HG03571 (cell line): Measurements from ENCODE around the gene HDHD2.

Source experiments
- ATAC-seq: cut with Tn5 transposase; IDR thresholded peaks from one replicate; pipeline ENCODE4 v1.9.1; 2021; ENCODE audit not compliant: unreplicated experiment

The HDHD2 gene

DNA sequence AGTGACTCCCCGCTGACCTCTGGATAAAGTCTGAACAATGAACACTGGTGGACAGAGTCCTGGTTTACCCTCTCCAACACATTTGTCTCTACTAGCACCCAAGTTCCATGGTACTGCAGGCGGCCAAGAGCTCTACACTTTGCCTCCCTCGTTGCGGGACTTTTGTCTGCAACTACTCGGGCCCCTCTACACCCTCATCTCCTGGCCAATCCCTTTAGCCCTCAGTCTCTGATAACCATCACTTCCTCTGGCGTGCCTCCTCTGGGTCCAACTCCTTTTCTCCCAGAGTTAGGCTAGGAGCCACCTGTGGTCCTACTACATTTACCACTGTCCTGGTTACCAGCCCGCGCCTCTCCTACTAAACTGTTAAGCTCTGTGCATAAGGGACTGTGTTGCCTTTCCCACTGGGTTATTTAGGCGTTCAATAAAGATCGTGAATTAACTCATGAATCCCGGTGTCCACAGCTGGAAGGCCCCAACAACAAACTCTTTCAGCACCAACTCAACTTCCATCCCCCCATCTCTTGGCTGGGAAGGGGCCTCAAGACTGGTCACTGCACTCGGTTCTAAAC is 757 bp downstream of the HDHD2 start:
- no peak for ATAC-seq

DNA sequence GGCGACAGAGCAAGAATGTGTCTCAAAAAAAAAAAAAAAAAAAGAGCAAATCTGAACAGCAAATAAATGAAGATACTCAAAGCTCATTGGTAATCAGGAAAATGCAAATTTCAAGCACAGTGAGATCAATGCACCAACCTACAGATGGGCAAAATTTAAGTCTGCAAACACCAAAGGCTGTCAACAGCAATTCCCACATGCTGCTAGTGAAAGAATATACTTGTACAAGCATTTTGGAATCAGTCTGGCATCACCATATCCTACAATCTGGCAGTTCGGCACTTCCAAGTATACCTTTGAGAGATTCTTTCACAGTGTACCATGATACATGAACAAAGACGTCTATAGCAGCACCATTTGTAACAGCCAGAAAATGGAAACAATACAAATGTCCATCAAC is 4.1 kb downstream of the HDHD2 start:
- ATAC-seq: no peak

DNA sequence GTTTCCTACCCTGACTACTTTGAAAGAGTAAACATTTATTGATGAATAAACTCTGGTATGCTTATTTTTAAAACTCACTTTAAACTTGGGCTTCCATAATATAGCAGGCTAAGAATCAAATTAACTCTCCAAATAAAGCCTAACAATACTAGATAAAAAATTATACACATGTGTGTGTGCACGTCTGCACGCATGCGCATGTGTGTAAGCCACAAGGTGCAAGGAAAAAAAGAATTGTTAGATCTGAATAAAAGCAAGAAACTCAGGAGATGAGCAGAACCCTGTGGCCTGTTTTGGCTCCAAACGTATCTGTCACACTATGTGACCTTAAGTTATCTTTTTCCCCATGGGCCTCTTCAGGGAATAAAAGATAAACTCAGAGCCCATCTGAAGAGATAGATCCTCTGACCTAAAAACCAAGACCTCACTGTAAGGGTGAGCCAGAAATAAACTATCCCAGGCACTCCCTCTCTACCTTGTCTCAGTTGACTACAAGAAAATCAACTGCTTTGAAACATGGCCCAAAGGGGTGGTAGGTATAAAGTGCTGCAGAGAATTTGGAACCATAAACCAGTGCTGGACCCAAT is 6.3 kb downstream of the HDHD2 start:
- ATAC-seq: no peak

DNA sequence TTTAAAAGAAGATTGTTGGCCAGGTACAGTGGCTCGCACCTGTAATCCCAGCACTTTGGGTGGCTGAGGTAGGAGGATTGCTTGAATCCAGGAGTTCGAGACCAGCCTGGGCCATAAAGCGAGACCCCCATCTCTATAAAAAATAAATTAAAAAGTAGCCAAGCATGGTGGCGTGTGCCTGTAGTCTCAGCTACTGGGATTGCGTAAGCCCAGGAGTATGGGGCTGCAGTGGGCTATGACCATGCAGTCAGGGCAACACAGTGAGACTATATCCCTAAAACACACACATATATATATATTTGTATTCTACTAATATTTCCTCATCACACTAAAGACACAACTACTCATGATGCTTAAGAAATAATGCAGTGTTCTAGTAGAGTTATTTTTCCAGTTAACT is 7.1 kb downstream of the HDHD2 start:
- ATAC-seq: no peak

DNA sequence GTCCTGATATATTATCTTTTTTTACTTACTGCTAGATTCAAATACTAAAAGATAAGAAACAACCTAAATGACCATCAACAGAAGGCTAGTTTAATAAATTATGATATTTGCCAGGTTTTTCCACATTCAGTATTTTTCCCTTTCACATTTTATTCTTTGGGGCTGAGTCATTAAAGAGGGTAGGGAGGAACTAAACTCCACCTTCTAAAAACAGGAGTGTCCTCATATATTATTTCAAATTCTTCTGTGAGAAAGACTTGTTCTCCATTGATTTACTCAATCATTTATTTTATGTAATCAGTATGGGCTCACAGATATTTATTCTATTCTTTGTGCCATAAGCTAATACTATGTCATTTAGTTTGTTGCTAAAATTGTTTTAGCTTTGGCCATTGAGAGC is 9.0 kb downstream of the HDHD2 start:
- ATAC-seq: no peak

DNA sequence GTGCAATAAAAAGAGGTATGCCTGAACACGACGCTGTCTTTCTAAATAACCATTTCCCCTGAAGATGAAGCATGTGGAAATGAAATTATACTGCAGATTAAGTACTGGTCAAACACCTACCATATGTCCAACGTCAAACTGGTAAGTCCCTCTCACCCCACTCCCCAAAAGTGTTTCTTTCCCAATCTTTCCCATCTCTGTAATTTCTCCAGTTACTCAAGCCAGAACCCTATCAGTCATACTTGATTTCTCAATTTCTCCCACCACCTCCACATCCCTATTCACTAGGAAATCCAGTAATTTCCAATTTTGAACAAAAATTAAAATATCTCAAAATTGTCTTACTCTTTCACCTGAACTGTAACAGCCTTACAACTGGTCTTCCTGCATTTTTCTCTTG is 29.2 kb downstream of the HDHD2 start:
- no peak for ATAC-seq

DNA sequence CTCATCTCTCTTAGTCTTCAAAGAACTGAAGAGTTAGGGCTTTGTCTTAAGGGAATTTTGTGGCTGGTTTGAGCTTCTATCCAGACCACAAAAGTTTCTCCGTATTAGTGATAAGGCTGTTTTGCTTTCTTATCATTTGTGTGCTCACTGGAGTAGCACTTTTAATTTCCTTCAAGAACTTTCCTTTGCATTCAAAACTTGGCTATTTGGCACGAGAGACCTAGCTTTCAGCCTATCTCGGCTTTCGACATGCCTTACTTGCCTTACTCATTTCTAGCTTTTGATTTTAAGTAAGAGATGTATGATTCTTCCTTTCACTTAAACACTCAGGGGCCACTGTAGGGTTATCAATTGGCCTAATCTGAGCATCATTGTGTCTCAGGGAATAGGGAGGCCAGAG is 29.9 kb downstream of the HDHD2 start:
- peak; percentile 92 for ATAC-seq

DNA sequence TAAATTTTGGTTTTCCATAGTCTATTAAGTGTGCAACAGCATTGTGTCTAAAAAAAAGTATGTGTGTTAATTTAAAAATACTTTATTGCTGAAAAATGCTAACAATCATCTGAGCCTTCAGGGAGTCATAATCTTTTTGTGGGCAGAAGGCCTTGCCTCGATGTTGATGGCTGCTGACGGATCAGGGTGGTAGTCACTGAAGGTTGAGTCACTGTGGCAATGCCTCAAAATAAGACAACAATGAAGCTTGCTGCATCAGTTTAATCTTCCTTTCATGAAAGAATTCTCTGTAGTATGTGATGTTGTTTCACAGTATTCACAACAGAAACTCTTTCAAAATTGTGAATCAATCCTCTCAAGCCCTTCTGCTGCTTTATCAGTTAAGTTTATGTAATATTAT is 31.3 kb downstream of the HDHD2 start:
- no peak for ATAC-seq

DNA sequence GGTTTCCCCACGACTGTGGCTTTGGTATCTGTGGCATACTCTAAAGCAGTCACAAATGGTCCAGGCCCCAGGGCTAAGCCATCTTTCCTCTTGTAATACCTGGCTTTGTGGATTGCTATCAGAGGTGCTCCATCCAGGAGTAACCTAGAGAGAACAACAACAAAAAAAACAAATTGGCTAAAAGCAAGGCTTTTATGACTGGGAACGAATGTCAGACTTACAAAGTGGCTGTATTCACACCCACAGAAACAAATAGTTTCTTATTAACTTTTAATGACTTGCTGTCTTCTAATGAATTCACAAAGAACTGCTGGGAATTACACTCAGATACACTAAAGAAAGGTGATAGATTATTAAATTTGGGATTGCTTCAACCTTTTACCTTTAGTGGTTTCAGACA is 35.1 kb downstream of the HDHD2 start:
- ATAC-seq: no peak

DNA sequence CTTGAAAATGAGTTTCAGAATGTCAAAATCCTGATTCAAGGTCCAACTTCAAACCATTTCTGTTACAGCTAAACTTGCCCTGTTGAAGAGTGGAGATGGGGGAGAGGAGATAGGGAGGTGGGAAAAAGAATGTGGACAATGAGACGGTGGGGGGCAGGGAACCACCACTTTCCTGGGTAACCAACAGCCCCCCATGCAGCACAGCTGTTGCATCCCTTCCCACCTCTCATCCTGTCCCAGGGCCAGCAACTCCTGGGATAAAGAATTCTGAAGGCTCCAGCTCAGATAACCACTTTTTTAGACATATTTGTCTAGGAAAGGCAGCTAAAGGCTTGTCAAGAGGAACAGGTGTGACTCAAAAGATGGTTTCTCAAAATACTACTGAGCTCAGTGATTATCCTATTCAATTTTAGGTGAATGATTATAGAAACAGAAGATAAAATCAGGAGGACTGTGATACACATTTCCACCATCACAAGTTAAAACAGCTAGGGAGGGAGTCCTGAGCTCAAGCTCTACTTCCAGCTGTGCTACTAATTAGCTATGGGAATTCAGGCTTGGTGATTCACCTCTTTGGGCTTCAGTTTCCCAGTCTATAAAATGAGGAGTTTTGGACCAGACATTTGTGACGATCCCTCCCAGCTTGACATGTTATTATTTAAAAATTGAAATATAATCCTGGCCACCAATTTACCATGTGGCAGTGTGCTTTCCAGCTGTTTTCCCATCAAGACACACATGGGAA is 36.3 kb downstream of the HDHD2 start:
- no peak for ATAC-seq

DNA sequence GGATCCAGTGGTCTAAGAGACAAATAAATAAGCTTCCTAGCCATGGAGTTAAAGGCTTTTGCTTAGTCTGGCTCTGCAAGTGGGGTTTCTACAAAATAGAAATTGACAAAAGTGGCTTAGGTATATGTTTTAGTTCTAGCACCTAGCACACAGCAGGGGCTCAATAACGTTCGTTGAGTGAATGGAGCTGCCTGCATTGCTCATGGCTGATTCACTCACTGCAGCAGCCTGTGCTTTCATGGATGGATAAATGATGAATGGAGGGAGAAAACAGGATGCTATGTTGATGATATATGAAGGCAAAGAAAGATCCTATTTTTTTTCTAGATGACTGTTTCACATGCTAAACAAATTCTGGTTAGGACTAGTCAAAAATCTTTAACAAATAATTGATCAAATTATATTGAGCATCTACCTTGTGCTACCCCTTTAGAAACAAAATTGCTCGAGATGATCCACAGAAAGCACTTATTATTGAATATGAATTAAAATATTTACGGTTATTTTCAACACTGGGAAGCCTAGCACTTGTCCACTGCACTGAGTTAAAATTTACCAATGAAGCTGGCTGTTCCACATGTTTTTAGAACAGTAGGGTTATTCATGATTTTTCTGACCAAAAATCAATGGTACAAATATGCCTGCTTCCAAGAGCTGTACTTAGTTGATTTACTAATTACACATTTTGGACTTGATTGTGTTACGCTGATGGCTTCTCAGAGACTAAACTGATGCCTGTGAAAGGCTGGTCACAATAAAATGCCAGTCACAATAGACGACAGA is 39.6 kb downstream of the HDHD2 start:
- ATAC-seq: no peak

DNA sequence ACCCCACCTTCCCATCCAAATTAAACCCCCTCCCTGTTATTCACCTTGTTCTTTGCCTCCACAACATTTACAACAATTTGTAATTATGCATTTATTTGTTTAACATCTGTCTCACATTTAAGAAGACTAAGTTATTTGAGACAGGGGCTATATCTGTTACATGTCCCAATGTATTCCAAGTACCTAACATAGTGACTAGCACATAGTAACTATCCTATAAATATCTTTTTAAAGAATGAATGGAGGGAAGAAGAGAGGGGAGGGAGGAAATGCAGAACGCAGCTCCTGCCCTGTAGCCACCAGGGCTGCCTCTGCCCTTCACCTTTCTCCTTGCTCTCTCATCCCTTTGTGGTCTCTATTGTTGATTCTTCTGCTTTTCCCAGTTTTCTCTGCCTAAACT is 40.6 kb downstream of the HDHD2 start:
- ATAC-seq: no peak

DNA sequence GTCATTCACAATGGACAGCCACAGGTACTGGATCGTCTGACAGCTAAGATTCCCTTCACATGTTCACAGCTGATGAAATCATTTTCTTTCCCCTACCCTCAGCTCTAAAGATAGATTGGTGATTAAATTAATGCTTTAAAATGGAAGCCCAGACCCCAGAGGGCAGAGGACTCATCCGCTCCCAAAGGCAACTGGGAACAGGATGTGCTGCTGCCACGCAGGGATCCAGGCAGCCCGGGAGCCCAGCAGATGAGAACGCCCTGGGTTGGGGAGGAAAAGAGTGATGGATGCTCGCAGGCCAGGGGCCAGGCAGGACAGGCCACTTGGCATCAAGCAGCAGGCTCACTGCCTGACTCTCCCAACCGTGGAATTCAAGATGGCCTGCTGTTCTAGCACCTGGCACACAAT is 41.3 kb downstream of the HDHD2 start:
- no peak for ATAC-seq

DNA sequence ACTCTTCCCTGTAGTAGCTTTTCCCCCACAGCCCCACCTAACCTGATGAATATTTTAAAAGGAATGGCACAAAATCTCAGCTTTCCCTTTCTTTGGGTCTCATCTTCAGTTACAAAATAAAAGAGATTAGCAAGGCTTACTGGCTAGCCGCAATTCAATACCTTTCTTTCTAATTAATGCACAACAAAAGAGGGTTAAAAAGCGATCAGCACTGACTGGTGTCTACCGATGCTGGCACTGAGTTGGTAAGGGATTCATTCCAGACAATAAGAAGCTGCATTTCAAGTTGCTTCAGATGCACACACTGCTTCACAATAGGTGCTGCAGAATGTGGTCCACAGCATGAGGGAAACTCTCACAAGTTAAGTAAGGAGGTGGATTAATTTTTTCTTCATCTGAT is 41.9 kb downstream of the HDHD2 start:
- ATAC-seq: no peak

DNA sequence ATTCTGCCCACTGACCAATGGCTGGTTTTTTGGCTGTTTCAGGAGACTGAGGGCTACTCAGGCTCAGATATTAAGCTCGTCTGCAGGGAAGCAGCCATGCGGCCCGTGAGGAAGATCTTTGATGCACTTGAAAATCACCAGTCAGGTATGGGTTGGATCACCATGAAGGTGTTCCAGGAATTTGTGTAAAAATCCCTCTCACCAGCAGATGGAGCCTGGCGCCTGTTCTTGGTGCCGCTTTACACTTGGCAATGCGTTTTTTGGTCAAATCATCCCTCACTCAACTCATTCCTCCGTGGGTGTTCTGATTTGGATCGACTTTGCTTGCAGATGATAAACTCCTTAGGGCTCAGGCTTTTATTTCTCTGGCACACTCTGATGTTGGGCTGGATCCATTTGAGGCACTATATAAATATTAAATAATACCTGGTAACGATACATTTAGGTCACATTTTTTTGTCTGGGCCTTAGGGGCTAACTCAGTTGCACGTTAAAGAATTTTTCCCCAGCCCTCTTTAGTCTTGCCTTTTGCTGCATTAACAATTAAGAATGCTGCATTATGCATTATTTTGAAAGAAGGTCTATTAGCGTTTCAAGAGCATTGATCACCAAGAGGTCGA is 50.0 kb downstream of the HDHD2 start:
- no peak for ATAC-seq

DNA sequence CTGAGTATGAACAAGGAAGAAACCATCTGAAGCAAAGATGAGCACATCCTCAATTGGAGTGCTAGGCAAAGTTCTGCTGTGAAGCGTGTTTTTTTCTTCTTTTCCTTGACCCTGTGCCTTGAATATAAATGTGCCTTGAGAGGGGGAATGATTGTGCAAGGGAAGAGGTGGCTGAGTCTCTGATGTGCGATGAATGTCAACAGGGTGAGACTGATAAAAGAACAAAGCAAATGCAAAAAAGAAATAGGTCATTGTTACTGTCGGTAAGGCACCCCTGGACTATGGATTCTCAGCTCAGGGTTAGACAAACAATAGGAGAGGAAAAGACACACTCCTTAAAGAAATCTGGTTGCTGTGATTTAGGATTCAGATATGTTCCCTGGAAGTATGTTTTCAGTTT is 54.5 kb downstream of the HDHD2 start:
- ATAC-seq: no peak

DNA sequence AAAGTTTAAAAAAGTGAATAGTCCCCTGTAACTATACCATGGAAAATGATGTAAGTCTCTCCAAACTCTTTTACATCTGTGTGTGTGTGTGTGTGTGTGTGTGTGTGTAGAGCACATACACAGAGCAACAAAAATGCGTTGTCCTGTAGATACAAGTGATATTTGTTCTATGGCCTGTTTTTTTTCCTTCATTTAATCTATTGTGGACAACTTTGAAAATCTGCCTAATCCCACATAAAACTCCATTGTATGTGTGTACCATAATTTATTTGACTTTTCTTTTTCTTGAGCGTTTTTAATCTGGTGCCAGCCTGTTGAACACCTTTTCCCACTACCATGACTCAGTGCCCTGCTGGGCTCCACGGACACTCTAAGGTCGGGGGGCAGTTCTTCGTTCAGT is 62.6 kb downstream of the HDHD2 start:
- no peak for ATAC-seq

DNA sequence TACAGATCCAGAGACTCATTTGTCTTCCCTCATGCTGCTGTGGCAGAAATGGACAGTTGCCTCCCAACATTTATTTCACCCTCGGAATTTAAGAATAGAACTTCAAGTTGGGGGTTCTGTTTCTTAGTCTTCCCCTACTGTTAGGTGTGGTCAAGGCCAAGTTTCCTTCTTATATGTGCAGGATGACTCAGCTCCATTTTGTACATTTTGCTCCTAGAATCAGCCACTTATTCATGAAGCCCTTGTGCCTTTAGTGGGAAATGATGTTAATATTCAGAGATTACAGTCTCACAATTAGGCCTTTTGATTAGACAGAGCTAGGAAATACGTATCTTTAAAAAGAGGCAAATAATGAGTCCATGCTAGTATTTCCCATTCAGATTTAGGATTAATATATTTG is 68.7 kb downstream of the HDHD2 start:
- ATAC-seq: no peak

DNA sequence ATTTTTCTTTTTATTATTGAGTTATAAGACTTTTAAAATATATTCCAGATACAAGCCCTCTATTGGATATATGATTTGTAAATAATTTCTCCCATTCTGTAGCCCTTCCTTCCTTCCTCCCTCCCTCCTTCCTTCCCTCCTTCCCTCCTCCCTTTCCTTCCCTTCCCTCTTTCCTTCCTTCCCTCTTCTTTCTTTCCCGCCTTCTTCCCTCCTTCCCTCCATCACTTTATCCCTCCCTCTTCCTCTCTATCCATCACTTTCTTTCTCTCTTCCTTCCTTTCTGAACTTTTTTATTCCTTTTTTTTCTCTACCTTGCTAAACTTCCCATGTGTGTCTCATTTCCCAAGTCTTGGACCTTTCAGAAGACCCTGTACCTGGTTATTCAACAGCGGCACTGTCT is 69.4 kb downstream of the HDHD2 start:
- no peak for ATAC-seq

DNA sequence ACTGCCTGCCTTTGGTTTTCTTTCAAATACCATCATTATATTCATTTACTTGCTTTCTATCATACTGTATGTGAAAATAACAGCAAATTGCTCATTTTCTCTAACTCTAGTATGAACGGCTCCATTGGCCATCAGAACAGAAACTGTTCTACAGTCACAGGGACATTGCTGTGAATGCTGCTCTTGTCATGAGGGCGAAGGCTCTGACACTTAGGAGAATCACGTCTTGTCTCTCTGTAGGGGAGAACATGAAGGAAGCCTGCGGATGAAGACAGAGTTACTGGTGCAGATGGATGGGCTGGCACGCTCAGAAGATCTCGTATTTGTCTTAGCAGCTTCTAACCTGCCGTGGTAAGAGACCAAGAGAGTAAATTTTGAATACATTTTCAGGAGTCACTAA is 73.2 kb downstream of the HDHD2 start:
- no peak for ATAC-seq

DNA sequence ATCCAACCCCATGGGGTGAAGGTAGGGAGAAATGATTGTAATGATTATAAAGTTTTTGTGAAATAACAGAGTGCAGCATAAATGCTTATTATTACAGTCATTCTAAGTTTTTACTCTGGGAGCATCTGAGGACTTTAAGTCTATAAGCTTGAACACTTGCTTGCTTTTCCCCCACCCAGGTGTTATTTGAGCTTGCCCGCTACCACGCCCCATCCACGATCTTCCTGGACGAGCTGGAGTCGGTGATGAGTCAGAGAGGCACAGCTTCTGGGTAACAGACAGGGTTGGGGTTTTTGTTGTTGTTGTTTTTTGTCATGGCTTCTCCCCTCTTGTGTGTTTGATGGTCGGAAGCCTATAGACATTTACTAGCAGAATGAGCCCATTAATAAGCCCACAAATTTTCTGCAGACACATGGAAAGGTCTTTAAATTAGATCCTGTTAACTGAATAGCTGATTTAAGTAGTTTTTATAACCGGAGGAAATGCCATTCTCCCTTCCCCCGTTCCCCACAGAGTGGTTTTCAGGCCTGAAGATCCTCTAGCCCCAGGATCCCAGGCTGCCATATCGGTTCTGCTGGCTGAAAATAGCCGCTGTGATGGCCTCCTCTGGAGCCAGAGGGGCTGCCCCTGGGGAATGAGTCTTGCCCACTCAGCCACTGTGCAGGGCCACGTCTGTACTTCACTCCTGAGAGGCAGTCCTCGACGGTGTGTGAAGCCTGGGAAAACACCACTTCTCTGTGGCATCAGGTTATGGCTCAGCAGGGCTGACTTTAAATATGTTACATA is 75.0 kb downstream of the HDHD2 start:
- ATAC-seq: no peak
